Heart left ventricle (tissue), 16 donors: ENCODE results near the gene STARD9. TPM values are rescaled to one million over a fixed set of nuclear protein-coding genes. Genes with fewer than 3 reads are reported as not detected.

Source experiments
- ATAC-seq, 4 donors: fragments of 200-7000 bp; cut with Tn5 transposase; one replicate each; pipeline ENCODE4 v1.9.1; 2020 to 2022; ENCODE audit warnings: moderate library complexity in 4 of 4, mild to moderate bottlenecking in 3 of 4, moderate number of reproducible peaks in 1 of 4
- DNase-seq, 5 donors: peaks; one replicate each; pipeline ENCODE4 v3.0.0-alpha.2; 2020
- H3K27ac ChIP-seq, 12 donors: fragments of 200-600 bp; sonication (generic) in 4 of 12; one replicate each; pipeline versions ENCODE4 v1.5.0 to v1.8.0; 2016 to 2022; ENCODE audit warnings: mild to moderate bottlenecking in 2 of 12
- H3K27me3 ChIP-seq, 9 donors: fragments of 200-600 bp; sonication (generic) in 2 of 9; one replicate each; pipeline versions ENCODE4 v1.5.1 to v1.8.0; 2016 to 2022; ENCODE audit warnings: mild to moderate bottlenecking in 3 of 9
- H3K36me3 ChIP-seq, 9 donors: fragments of 200-600 bp; sonication (generic) in 2 of 9; one replicate each; pipeline versions ENCODE4 v1.5.0 to v1.8.0; 2018 to 2022; ENCODE audit warnings: mild to moderate bottlenecking in 2 of 9
- H3K4me1 ChIP-seq, 12 donors: fragments of 200-600 bp; sonication (generic) in 4 of 12; one replicate each; pipeline versions ENCODE4 v1.5.0 to v1.8.0; 2016 to 2022; ENCODE audit warnings: mild to moderate bottlenecking in 3 of 12
- H3K4me3 ChIP-seq, 12 donors: fragments of 200-600 bp; sonication (generic) in 4 of 12; one replicate each; pipeline versions ENCODE4 v1.5.0 to v1.8.0; 2017 to 2022; ENCODE audit warnings: mild to moderate bottlenecking in 9 of 12, moderate library complexity in 4 of 12
- H3K9me3 ChIP-seq, 12 donors: fragments of 200-600 bp; sonication (generic) in 4 of 12; one replicate each; pipeline versions ENCODE4 v1.5.0 to v1.8.0; 2016 to 2022; ENCODE audit warnings: mild to moderate bottlenecking in 1 of 12
- POLR2A ChIP-seq, 2 donors: fragments of 450-650 bp; IDR thresholded peaks; one replicate each; pipeline ENCODE4 v1.6.1; 2017; ENCODE audit warnings: antibody characterized with exemption in 2 of 2, mild to moderate bottlenecking in 2 of 2, moderate library complexity in 2 of 2
- WGBS, 4 donors: extraction: QIAGEN DNeasy Blood & Tissue Kit in 2 of 4; methylation state at CpG; one replicate each; pipeline versions ENCODE4 v1.1.5 to v1.1.7; 2013 to 2018; 5-methylcytosine and 5-hydroxymethylcytosine counted together
- intact Hi-C, 10 donors: fragments of 100-400 bp; cut with DNase I; formaldehyde crosslinking; loops; one replicate each; pipeline versions ENCODE4 v1.11.1 to v1.14.2; 2022
- polyA plus RNA-seq, 2 donors: library from polyadenylated mRNA; stranded (reverse); fragments of 200-250 nt; gene quantifications; one replicate each; pipeline ENCODE4 v1.2.3, GENCODE V29; 2013
- total RNA-seq, 9 donors: library from RNA; depleted of rRNA in 2 of 9; stranded (reverse); fragments of >200 nt in 2 of 9; fragmentation: NEBNext Ultra II Directional in 3 of 9; extraction: Animal tissue kit (Norgen Biotek cat#: 25700) in 3 of 9; gene quantifications; one replicate each; pipeline versions ENCODE4 v1.1.0 to v1.2.4, GENCODE V29; 2016 to 2023
- TF ChIP-seq, protein P1 (sequence below), 12 donors: fragments of 200-600 bp; sonication (generic) in 4 of 12; IDR thresholded peaks; one replicate each; pipeline versions ENCODE4 v1.5.0 to v1.8.0; 2018 to 2022; ENCODE audit warnings: antibody characterized with exemption in 12 of 12, mild to moderate bottlenecking in 5 of 12
- donor health status: ischemic (EF 13 %, LVEDD 7.1; RV severe dilation, severe dysfunction).
- donor health status: healthy with polysubstance abuse.
- donor health status: DM: no; HTN: yes; CAD: no.
- donor health status: DM: no; HTN: no; CAD: no.
- donor health status: ischemic (EF 25% LVEDD 6.9; RV normal size, moderate dysfunction).
- donor health status: ischemic (EF 25% LVEDD 5.7; RV mildly dilated, moderate dysfunction).
- donor health status: healthy.
- donor health status: DM: yes; HTN: yes; CAD: no.
- donor health status: ischemic (EF 35%, LVEDD 5.7; RV mildly dilated, moderate dysfunction).
- donor health status: nonischemic (EF 11% LVEDD 7.7; RV severe dilation, severe dysfunction).
- donor health status: DM: yes; HTN: yes; CAD: no.
- donor health status: PGD.
- donor health status: ischemic (EF 29% LVEDD 5.4; RV normal size, mild dysfunction).
- donor health status: nonischemic (EF 23%, LVEDD 6.1; RV moderate dilation, normal function).

The STARD9 gene
- total and polyA plus RNA-seq, 11 donors, result 3.7 to 11.1 (median 8.0) TPM

DNA sequence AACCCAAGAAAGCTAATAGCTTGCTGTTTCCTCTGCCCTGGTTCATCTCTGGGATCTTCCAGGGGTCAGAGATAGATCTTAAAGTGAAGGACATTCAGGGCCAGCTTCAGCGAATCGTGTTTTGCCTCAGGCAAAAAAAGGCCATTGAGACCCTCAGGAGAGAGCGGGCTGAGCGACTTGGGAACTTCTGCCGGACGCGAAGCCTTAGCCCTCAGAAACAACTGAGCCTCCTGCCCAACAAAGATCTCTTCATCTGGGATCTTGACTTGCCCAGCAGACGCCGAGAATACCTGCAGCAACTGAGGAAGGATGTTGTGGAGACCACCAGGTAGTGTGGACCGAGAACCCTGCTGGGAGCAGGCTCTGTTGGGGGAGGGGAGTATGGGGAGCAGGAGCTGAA is 119.0 kb downstream of the STARD9 start:
- Histone ChIP-seq H3K9me3 (no peaks in the 10 kb centered on the region), H3K36me3 (peaks cover 0 to 97% (median 64%) of the 10 kb centered on the region in 9 donors), H3K4me3 (no peak overlapping the region), H3K4me1 (no peaks in the 10 kb centered on the region), H3K27ac (no peak overlapping the region), H3K27me3 (no peaks in the 10 kb centered on the region)
- TF ChIP-seq, protein P1, sequence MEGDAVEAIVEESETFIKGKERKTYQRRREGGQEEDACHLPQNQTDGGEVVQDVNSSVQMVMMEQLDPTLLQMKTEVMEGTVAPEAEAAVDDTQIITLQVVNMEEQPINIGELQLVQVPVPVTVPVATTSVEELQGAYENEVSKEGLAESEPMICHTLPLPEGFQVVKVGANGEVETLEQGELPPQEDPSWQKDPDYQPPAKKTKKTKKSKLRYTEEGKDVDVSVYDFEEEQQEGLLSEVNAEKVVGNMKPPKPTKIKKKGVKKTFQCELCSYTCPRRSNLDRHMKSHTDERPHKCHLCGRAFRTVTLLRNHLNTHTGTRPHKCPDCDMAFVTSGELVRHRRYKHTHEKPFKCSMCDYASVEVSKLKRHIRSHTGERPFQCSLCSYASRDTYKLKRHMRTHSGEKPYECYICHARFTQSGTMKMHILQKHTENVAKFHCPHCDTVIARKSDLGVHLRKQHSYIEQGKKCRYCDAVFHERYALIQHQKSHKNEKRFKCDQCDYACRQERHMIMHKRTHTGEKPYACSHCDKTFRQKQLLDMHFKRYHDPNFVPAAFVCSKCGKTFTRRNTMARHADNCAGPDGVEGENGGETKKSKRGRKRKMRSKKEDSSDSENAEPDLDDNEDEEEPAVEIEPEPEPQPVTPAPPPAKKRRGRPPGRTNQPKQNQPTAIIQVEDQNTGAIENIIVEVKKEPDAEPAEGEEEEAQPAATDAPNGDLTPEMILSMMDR (IDR thresholded peaks at IDR 0.05), result no peak
- TF ChIP-seq POLR2A (IDR thresholded peaks at IDR 0.05), result no peak
- intact Hi-C loops, result no loop called here
- ATAC-seq (no peak), DNase-seq (no peak)
- WGBS, 4 donors, result 96 to 100% (median 98%) methylated on average over 10 of the region's 10 CpGs

DNA sequence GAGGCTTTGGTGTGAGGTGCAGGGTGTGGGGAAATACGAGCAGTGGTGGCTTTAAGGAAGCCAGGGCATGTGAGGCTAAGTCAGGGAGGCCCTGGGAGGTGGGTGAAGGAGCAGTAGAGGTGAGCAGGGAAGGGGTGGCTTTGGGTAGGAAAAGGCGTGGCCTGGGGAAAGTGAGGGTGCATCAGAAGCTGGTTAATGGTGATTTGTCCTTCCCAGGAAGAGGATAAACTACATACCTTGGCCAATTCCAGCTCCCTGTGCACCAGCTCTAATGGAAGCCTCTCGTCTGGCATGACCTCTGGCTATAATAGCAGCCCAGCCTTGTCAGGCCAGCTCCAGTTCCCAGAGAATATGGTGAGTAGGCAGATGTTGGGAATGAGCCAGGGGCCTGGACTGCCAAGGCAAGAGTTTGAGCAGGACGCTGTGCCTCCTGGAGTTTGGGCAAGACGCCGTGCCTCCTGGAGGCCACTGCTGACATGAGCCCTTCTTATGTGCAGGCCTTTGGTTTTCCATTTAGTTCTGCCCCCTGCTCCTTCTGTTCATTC is 120.2 kb downstream of the STARD9 start:
- DNase-seq, result no peak
- H3K27me3 ChIP-seq, result no peaks in the 10 kb centered on the region
- ATAC-seq, result peak in 2 of 4 donors; percentile 44 to 47
- intact Hi-C loops, result no loop called here
- 77 to 92% (median 90%) methylated on average over 6 of the region's 6 CpGs for WGBS, 4 donors
- no peak overlapping the region for H3K27ac ChIP-seq
- peaks cover 0 to 97% (median 57%) of the 10 kb centered on the region in 9 donors for H3K36me3 ChIP-seq
- no peak overlapping the region for H3K4me3 ChIP-seq
- peaks cover 0 to 2% (median 0%) of the 10 kb centered on the region in 12 donors for H3K9me3 ChIP-seq
- TF ChIP-seq, protein P1 (IDR thresholded peaks at IDR 0.05), result no peak
- TF ChIP-seq POLR2A (IDR thresholded peaks at IDR 0.05), result no peak
- H3K4me1 ChIP-seq, result no peaks in the 10 kb centered on the region

DNA sequence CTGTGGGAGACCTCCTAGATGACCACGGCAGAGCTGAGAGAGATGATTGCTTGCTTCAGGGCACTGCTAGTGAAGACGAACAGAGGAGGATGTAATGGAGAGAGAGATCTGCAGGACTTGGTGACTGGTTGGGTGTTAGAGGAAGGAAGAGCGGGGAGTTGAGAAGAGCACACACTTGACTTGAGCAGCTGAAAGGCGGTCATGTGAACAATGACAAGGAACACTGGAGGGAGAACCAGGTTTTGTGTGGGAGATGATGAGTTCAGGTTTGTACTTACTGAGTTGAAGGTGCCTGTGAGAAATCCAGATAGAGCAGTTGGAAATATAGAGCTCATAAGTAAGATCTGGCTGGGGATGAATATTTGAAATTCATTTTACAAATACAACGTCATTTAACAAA is 121.2 kb downstream of the STARD9 start:
- no peak for DNase-seq
- Histone ChIP-seq H3K27ac (no peak overlapping the region), H3K4me3 (no peak overlapping the region), H3K27me3 (no peaks in the 10 kb centered on the region), H3K4me1 (no peaks in the 10 kb centered on the region), H3K36me3 (peaks cover 0 to 98% (median 49%) of the 10 kb centered on the region in 9 donors), H3K9me3 (peaks cover 0 to 13% (median 0%) of the 10 kb centered on the region in 12 donors)
- ATAC-seq, result no peak
- 88 to 92% (median 91%) methylated on average over 5 of the region's 5 CpGs for WGBS, 4 donors
- no peak for TF ChIP-seq POLR2A (IDR thresholded peaks at IDR 0.05)
- TF ChIP-seq, protein P1 (IDR thresholded peaks at IDR 0.05), result no peak
- intact Hi-C loops, result no loop called here

DNA sequence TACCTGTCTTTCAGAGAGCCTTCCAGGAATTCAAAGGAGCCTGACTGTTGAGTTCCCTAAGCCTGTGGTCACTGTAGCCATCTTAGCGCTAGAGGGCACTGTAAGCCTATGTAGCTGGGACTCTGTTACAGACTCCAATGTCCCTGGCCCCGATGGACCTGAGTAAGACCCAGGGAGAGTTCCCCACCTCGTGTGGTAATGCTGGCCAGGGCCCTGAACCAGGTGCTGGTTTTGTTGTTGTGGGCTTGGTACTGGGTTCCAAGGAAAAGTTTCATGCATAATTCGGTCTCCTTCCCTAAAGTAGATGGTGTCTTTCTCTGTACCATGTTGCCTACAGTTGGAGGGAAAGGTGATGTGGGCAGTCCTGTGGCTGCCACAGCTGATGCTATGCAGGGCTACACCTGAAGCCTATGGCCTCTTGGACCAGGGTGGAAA is 129.1 kb downstream of the STARD9 start:
- H3K9me3 ChIP-seq, result peaks cover 0 to 13% (median 0%) of the 10 kb centered on the region in 12 donors
- peaks cover 0 to 7% (median 0%) of the 10 kb centered on the region in 12 donors for H3K4me1 ChIP-seq
- H3K4me3 ChIP-seq, result no peak overlapping the region
- H3K27me3 ChIP-seq, result no peaks in the 10 kb centered on the region
- peak in 3 of 5 donors; percentile 41 to 52 (median 51) for DNase-seq
- peak; percentile 88 to 96 (median 94) for ATAC-seq
- WGBS, 4 donors, result 27 to 32% (median 32%) methylated on average over 4 of the region's 4 CpGs
- peaks cover 0 to 60% (median 10%) of the 10 kb centered on the region in 9 donors for H3K36me3 ChIP-seq
- H3K27ac ChIP-seq, result no peak overlapping the region
- intact Hi-C loops, result loop anchor here in 6 of 10 donors (2.0 to 5.0 kb wide), 3 partner anchors 222 to 224 kb away; no protein-coding TSS in a partner anchor
- TF ChIP-seq POLR2A (IDR thresholded peaks at IDR 0.05), result no peak
- TF ChIP-seq, protein P1 (IDR thresholded peaks at IDR 0.05), result peak; percentile 67 to 85 (median 74)
